GM12875 (cell line): ENCODE results near the gene CD9.

Experiments
- H3K4me3 ChIP-seq: one replicate; pipeline ENCODE4 v1.5.1; 2011; ENCODE audit warnings: low read depth, low read length, control low read depth
- CTCF ChIP-seq: IDR thresholded peaks from 2 replicates; pipeline ENCODE4 v1.5.1; 2011; ENCODE audit warnings: low read depth, mild to moderate bottlenecking, control low read depth, inconsistent platforms, low read length, moderate library complexity, borderline replicate concordance; ENCODE audit not compliant: insufficient read depth

The CD9 gene

GRCh38 chr12:6228535-6229223 lies 28.5 kb downstream of the CD9 start:
- no peak overlapping the region for H3K4me3 ChIP-seq

GRCh38 chr12:6229224-6230218 lies 29.3 kb downstream of the CD9 start:
- TF ChIP-seq CTCF = no peak
- no peak overlapping the region for H3K4me3 ChIP-seq

More at GRCh38 chr12:6228535-6229223, 28.5 kb downstream of the CD9 start:
- TF ChIP-seq CTCF = no peak

GRCh38 chr12:6230321-6231110 lies 30.3 kb downstream of the CD9 start:
- H3K4me3 ChIP-seq = no peak overlapping the region
- no peak for TF ChIP-seq CTCF

GRCh38 chr12:6231359-6232268 lies 31.4 kb downstream of the CD9 start:
- TF ChIP-seq CTCF = no peak
- H3K4me3 ChIP-seq = no peak overlapping the region

- no peak for TF ChIP-seq CTCF
Measured at GRCh38 chr12:6233121-6233971, 33.1 kb downstream of the CD9 start.

GRCh38 chr12:6234214-6234613 lies 34.0 kb downstream of the CD9 start:
- TF ChIP-seq CTCF = no peak
- H3K4me3 ChIP-seq = no peak overlapping the region

More at GRCh38 chr12:6233121-6233971, 33.1 kb downstream of the CD9 start:
- no peak overlapping the region for H3K4me3 ChIP-seq
